Neuronal stem cell (in vitro differentiated cells): ENCODE measurements around the gene DLGAP5.
A peak's percentile ranks its signal among the peaks of the same experiment; 100 is the strongest.

Experiments
- DNase-seq: peaks from one replicate; pipeline ENCODE4 v3.0.0-alpha.2; 2013; ENCODE audit warnings: low spot score
- H2AFZ ChIP-seq: one replicate; pipeline ENCODE4 v1.6.1; 2013; ENCODE audit warnings: mild to moderate bottlenecking, low read length, inconsistent platforms
- H2AK5ac ChIP-seq: 2 replicates; pipeline ENCODE4 v1.6.1; 2013; ENCODE audit warnings: low read depth, mild to moderate bottlenecking, inconsistent platforms, low read length, moderate library complexity, mixed read lengths
- H2BK120ac ChIP-seq: 2 replicates; pipeline ENCODE4 v1.6.1; 2013; ENCODE audit warnings: low read depth, mild to moderate bottlenecking, inconsistent platforms, low read length, moderate library complexity, mixed read lengths
- H2BK12ac ChIP-seq: one replicate; pipeline ENCODE4 v1.6.1; 2013; ENCODE audit warnings: low read length, inconsistent platforms
- H2BK15ac ChIP-seq: 2 replicates; pipeline ENCODE4 v1.6.1; 2013; ENCODE audit warnings: mild to moderate bottlenecking, low read length, inconsistent platforms, mixed read lengths
- H2BK5ac ChIP-seq: one replicate; pipeline ENCODE4 v1.6.1; 2013; ENCODE audit warnings: inconsistent platforms, mild to moderate bottlenecking, low read length, moderate library complexity
- H3K14ac ChIP-seq: one replicate; pipeline ENCODE4 v1.6.1; 2013; ENCODE audit warnings: low read length, inconsistent platforms
- H3K18ac ChIP-seq: 2 replicates; pipeline ENCODE4 v1.6.1; 2013; ENCODE audit warnings: low read length, inconsistent platforms
- H3K23ac ChIP-seq: 2 replicates; pipeline ENCODE4 v1.6.1; 2013; ENCODE audit warnings: low read depth, mild to moderate bottlenecking, mixed read lengths, low read length, inconsistent platforms; ENCODE audit not compliant: poor library complexity
- H3K27ac ChIP-seq: replicated peaks from 3 replicates; pipeline ENCODE4 v1.5.1; 2013; ENCODE audit warnings: low read length, inconsistent platforms
- H3K27me3 ChIP-seq, 3 experiments: 2 replicates each; pipeline ENCODE4 v1.6.1; 2013; ENCODE audit warnings: low read length in 3 of 3, mild to moderate bottlenecking in 2 of 3, inconsistent platforms in 1 of 3, low read depth in 1 of 3, mixed read lengths in 1 of 3, moderate library complexity in 1 of 3; ENCODE audit not compliant: control insufficient read depth in 3 of 3, insufficient read depth in 3 of 3
- H3K36me3 ChIP-seq, 2 donors: replicated peaks in 1 of 2; 2 replicates each; pipeline ENCODE4 v1.6.1; 2013; ENCODE audit warnings: low read length in 2 of 2; ENCODE audit not compliant: control insufficient read depth in 2 of 2, insufficient read depth in 2 of 2
- H3K4ac ChIP-seq: 2 replicates; pipeline ENCODE4 v1.6.1; 2013; ENCODE audit warnings: inconsistent platforms, mild to moderate bottlenecking, low read length, moderate library complexity
- H3K4me1 ChIP-seq, 2 donors: 1 replicate in 1 of 2; 2 replicates in 1 of 2; pipeline ENCODE4 v1.6.1; 2013; ENCODE audit warnings: low read length in 2 of 2, low read depth in 1 of 2; ENCODE audit not compliant: control insufficient read depth in 2 of 2, insufficient read depth in 1 of 2
- H3K4me2 ChIP-seq: one replicate; pipeline ENCODE4 v1.6.1; 2013; ENCODE audit warnings: mild to moderate bottlenecking, low read length, inconsistent platforms; ENCODE audit not compliant: insufficient read depth, poor library complexity, severe bottlenecking
- H3K4me3 ChIP-seq, 2 donors: 2 replicates each; pipeline ENCODE4 v1.5.1; 2013; ENCODE audit warnings: low read length in 2 of 2, mild to moderate bottlenecking in 2 of 2, inconsistent platforms in 1 of 2, moderate library complexity in 1 of 2
- H3K79me1 ChIP-seq: one replicate; pipeline ENCODE4 v1.6.1; 2013; ENCODE audit warnings: low read depth, mild to moderate bottlenecking, inconsistent platforms, low read length, moderate library complexity
- H3K9ac ChIP-seq: one replicate; pipeline ENCODE4 v1.6.1; 2013; ENCODE audit warnings: mild to moderate bottlenecking, low read depth, low read length, inconsistent platforms; ENCODE audit not compliant: poor library complexity
- H3K9me3 ChIP-seq, 2 donors: replicated peaks in 1 of 2; 2 replicates each; pipeline versions ENCODE3 to v1.6.1; 2013; ENCODE audit warnings: low read length in 2 of 2, mild to moderate bottlenecking in 2 of 2, inconsistent platforms in 1 of 2, low read depth in 1 of 2, mixed read lengths in 1 of 2, moderate library complexity in 1 of 2; ENCODE audit not compliant: control insufficient read depth in 2 of 2, insufficient read depth in 1 of 2
- H4K8ac ChIP-seq: one replicate; pipeline ENCODE4 v1.6.1; 2013; ENCODE audit warnings: low read depth, mild to moderate bottlenecking, inconsistent platforms, low read length, moderate library complexity
- H4K91ac ChIP-seq: one replicate; pipeline ENCODE4 v1.6.1; 2013; ENCODE audit warnings: low read length, low read depth, mild to moderate bottlenecking, inconsistent platforms; ENCODE audit not compliant: poor library complexity
- WGBS, 2 donors: extraction: QIAGEN DNeasy Blood & Tissue Kit; methylation state at CpG; one replicate each; pipeline ENCODE4 v1.1.7; 2013; ENCODE audit warnings: missing lambda C conversion rate in 2 of 2, mixed read lengths in 1 of 2; ENCODE audit not compliant: insufficient read length in 2 of 2, insufficient replicate concordance in 1 of 2; ENCODE audit errors: extremely low coverage in 2 of 2; 5-methylcytosine and 5-hydroxymethylcytosine counted together

The DLGAP5 gene

DNA sequence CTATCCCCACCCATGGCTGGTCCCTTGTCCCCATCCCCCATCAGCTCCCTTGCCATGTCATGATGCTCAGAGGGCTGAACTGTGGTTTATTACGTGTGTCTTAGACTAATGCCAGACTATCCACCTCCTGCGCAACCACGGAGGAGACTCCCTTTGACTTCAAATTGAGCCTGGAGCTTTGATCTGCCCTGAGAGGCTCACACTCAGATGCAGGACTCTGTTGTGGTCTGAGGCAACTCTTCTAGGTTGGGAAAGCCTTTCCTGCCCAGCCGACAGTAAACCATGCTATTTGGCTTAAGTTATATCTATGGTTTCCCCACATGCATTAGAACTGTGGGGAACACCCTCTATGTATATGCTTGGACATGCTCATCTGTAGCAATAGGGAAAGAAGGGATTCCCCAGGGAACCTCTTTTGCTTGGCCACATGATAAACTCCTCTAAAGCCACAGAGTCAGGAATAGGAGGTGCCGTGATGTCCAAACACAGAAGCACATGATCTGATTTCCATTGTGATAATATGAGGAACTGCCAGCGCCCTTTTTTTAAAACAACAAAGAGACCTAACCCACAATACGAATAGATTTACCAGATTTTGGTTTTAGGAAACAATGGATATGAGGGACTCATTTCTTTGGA is 73.5 kb downstream of the DLGAP5 start:
- Histone ChIP-seq H3K9ac (no peak overlapping the region), H3K4me3 (no peak overlapping the region), H4K91ac (no peak overlapping the region), H2BK12ac (no peak overlapping the region), H4K8ac (no peak overlapping the region), H2AFZ (peak overlapping the region; percentile 76), H2BK15ac (no peak overlapping the region), H3K4me1 (peaks cover 11 to 19% of the 10 kb centered on the region in 2 donors), H2AK5ac (no peak overlapping the region), H3K18ac (no peak overlapping the region), H3K9me3 (no peaks in the 10 kb centered on the region), H3K14ac (no peak overlapping the region), H3K79me1 (no peaks in the 10 kb centered on the region), H3K36me3 (no peaks in the 10 kb centered on the region), H3K4ac (no peak overlapping the region), H3K27me3 (no peaks in the 10 kb centered on the region), H2BK120ac (no peak overlapping the region), H3K27ac (no peak overlapping the region), H3K23ac (no peak overlapping the region), H2BK5ac (no peak overlapping the region), H3K4me2 (no peak overlapping the region)
- no CpG with 5 or more reads among the region's 7 CpGs for WGBS, 2 donors
- no peak for DNase-seq

GRCh38 chr14:55116246-55117030 is 74.9 kb downstream of the DLGAP5 start:
- Histone ChIP-seq H3K9ac (no peak overlapping the region), H2BK5ac (no peak overlapping the region), H2AK5ac (no peak overlapping the region), H3K4me1 (peaks cover 5 to 9% of the 10 kb centered on the region in 2 donors), H2BK15ac (no peak overlapping the region), H3K14ac (no peak overlapping the region), H3K18ac (no peak overlapping the region), H2BK120ac (no peak overlapping the region), H2BK12ac (no peak overlapping the region), H4K8ac (no peak overlapping the region), H4K91ac (no peak overlapping the region), H3K9me3 (no peaks in the 10 kb centered on the region), H3K27ac (no peak overlapping the region), H3K4me3 (peak overlapping the region in 1 of 2 donors; percentile 30), H3K36me3 (no peaks in the 10 kb centered on the region), H3K23ac (no peak overlapping the region), H3K4me2 (no peak overlapping the region), H3K4ac (no peak overlapping the region), H3K79me1 (no peaks in the 10 kb centered on the region), H2AFZ (no peak overlapping the region), H3K27me3 (no peaks in the 10 kb centered on the region)
- no peak for DNase-seq
- no CpG with 5 or more reads among the region's 11 CpGs for WGBS, 2 donors

GRCh38 chr14:55115861-55116245 is 75.5 kb downstream of the DLGAP5 start:
- Histone ChIP-seq H3K14ac (no peak overlapping the region), H4K91ac (no peak overlapping the region), H3K9ac (no peak overlapping the region), H4K8ac (no peak overlapping the region), H3K9me3 (no peaks in the 10 kb centered on the region), H3K18ac (no peak overlapping the region), H3K4me2 (no peak overlapping the region), H3K36me3 (no peaks in the 10 kb centered on the region), H3K4me3 (no peak overlapping the region), H2BK5ac (no peak overlapping the region), H3K23ac (no peak overlapping the region), H2BK120ac (no peak overlapping the region), H3K27me3 (no peaks in the 10 kb centered on the region), H3K79me1 (no peaks in the 10 kb centered on the region), H2AFZ (no peak overlapping the region), H3K27ac (no peak overlapping the region), H2BK15ac (no peak overlapping the region), H3K4me1 (peaks cover 5 to 9% of the 10 kb centered on the region in 2 donors), H2BK12ac (no peak overlapping the region), H3K4ac (no peak overlapping the region), H2AK5ac (no peak overlapping the region)
- DNase-seq = no peak
- WGBS, 2 donors = no CpG with 5 or more reads among the region's 4 CpGs

GRCh38 chr14:55115460-55115859 is 75.9 kb downstream of the DLGAP5 start:
- H4K91ac ChIP-seq = no peak overlapping the region
- no CpG with 5 or more reads among the region's 3 CpGs for WGBS, 2 donors
- H2AFZ ChIP-seq = no peak overlapping the region

More at GRCh38 chr14:55115460-55115859, 75.9 kb downstream of the DLGAP5 start:
- H2BK12ac ChIP-seq = no peak overlapping the region
- peak overlapping the region; percentile 87 for H3K18ac ChIP-seq
- no peak overlapping the region for H2BK5ac ChIP-seq
- no peaks in the 10 kb centered on the region for H3K9me3 ChIP-seq
- DNase-seq = no peak
- no peak overlapping the region for H4K8ac ChIP-seq
- peaks cover 5 to 9% of the 10 kb centered on the region in 2 donors for H3K4me1 ChIP-seq
- no peak overlapping the region for H3K9ac ChIP-seq
- no peaks in the 10 kb centered on the region for H3K27me3 ChIP-seq
- H3K4me2 ChIP-seq = no peak overlapping the region
- H2AK5ac ChIP-seq = no peak overlapping the region
- H2BK15ac ChIP-seq = no peak overlapping the region
- no peaks in the 10 kb centered on the region for H3K36me3 ChIP-seq
- H3K23ac ChIP-seq = no peak overlapping the region
- H3K79me1 ChIP-seq = no peaks in the 10 kb centered on the region
- H3K27ac ChIP-seq = no peak overlapping the region
- H3K4ac ChIP-seq = no peak overlapping the region
- H3K4me3 ChIP-seq = no peak overlapping the region
- no peak overlapping the region for H3K14ac ChIP-seq
- no peak overlapping the region for H2BK120ac ChIP-seq
